ENCODE data around the gene ZNF750.

DNA sequence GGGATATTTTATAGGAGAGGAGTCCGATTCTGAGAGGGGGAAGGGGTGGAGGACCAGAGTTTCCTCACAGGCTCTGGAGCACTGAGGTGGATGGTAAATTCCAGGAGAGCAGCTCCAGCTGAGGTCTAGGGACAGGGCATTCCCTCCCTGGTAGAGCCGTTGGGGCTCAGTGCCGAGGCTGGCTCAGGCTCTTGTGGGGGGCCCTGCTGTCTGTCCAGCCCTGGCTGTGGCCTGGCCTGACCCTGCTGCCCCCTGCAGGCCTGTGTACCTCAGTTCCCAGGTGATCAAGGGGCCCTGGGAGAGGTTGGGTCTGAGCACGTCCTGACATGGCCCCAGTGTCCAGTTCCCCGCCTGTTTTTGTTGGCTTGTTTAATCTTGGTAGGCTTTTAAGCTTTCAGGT, 16.8 kb downstream of the ZNF750 start:
- TF ChIP-seq, protein P1, sequence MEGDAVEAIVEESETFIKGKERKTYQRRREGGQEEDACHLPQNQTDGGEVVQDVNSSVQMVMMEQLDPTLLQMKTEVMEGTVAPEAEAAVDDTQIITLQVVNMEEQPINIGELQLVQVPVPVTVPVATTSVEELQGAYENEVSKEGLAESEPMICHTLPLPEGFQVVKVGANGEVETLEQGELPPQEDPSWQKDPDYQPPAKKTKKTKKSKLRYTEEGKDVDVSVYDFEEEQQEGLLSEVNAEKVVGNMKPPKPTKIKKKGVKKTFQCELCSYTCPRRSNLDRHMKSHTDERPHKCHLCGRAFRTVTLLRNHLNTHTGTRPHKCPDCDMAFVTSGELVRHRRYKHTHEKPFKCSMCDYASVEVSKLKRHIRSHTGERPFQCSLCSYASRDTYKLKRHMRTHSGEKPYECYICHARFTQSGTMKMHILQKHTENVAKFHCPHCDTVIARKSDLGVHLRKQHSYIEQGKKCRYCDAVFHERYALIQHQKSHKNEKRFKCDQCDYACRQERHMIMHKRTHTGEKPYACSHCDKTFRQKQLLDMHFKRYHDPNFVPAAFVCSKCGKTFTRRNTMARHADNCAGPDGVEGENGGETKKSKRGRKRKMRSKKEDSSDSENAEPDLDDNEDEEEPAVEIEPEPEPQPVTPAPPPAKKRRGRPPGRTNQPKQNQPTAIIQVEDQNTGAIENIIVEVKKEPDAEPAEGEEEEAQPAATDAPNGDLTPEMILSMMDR (conservative IDR thresholded peaks at IDR 0.05): no peak
- TF ChIP-seq EZH2 (IDR thresholded peaks at IDR 0.05; ENCODE audit: low read depth): no peak
